IMR-90 (cell line): ENCODE data around the gene GALNT17.

ENCODE experiments used
- MXI1 ChIP-seq: IDR thresholded peaks from 2 replicates; pipeline ENCODE4 v1.6.1; 2012; ENCODE audit warnings: low read depth, mild to moderate bottlenecking, low read length, moderate library complexity, borderline replicate concordance
- POLR2A ChIP-seq: IDR thresholded peaks from 2 replicates; pipeline ENCODE4 v1.6.1; 2012; ENCODE audit warnings: mild to moderate bottlenecking, low read depth, low read length
- TF ChIP-seq, protein P1 (sequence below): conservative IDR thresholded peaks from 2 replicates; pipeline ENCODE4 v1.5.1; 2012; ENCODE audit warnings: mild to moderate bottlenecking, low read depth, low read length, improper control_type of control experiment
- TF ChIP-seq, protein P2 (sequence below): fragments of 150-350 bp; IDR thresholded peaks from 2 replicates; pipeline ENCODE4 v1.6.1; 2017; ENCODE audit warnings: mild to moderate bottlenecking, antibody characterized with exemption, low read length, low read depth

- TF ChIP-seq, protein P1, sequence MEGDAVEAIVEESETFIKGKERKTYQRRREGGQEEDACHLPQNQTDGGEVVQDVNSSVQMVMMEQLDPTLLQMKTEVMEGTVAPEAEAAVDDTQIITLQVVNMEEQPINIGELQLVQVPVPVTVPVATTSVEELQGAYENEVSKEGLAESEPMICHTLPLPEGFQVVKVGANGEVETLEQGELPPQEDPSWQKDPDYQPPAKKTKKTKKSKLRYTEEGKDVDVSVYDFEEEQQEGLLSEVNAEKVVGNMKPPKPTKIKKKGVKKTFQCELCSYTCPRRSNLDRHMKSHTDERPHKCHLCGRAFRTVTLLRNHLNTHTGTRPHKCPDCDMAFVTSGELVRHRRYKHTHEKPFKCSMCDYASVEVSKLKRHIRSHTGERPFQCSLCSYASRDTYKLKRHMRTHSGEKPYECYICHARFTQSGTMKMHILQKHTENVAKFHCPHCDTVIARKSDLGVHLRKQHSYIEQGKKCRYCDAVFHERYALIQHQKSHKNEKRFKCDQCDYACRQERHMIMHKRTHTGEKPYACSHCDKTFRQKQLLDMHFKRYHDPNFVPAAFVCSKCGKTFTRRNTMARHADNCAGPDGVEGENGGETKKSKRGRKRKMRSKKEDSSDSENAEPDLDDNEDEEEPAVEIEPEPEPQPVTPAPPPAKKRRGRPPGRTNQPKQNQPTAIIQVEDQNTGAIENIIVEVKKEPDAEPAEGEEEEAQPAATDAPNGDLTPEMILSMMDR: no peak
- no peak for TF ChIP-seq POLR2A
- TF ChIP-seq, protein P2, sequence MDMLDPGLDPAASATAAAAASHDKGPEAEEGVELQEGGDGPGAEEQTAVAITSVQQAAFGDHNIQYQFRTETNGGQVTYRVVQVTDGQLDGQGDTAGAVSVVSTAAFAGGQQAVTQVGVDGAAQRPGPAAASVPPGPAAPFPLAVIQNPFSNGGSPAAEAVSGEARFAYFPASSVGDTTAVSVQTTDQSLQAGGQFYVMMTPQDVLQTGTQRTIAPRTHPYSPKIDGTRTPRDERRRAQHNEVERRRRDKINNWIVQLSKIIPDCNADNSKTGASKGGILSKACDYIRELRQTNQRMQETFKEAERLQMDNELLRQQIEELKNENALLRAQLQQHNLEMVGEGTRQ: no peak
- TF ChIP-seq MXI1: no peak
Measured at GRCh38 chr7:71636329-71636728, 504.4 kb downstream of the GALNT17 start.
